ENCODE measurements around the gene DVL1. TPM values are rescaled to one million over a fixed set of nuclear protein-coding genes. Genes with fewer than 3 reads are reported as not detected.

Gene DVL1
- total and polyA plus RNA-seq, 9 of the 15 experiments (the other 6 are each of a cell fraction or from before 2014, with no cell fraction given), result 0.62 to 135 (median 24.3) TPM

- no peak for TF ChIP-seq HMBOX1 (IDR thresholded peaks at IDR 0.05)
- TF ChIP-seq ZNF79 (CRISPR knock-in tag; IDR thresholded peaks at IDR 0.05; ENCODE audit: low read depth), result no peak
- no peak for TF ChIP-seq KDM2B (CRISPR knock-in tag; IDR thresholded peaks at IDR 0.05)
- no peak for TF ChIP-seq FOXA1 (IDR thresholded peaks at IDR 0.05; ENCODE audit: borderline replicate concordance)
- TF ChIP-seq BRD4 (IDR thresholded peaks at IDR 0.05), result no peak
- no peak for TF ChIP-seq ZNF778 (CRISPR knock-in tag; IDR thresholded peaks at IDR 0.05)
- TF ChIP-seq POLR2A (conservative IDR thresholded peaks at IDR 0.05), result peak; percentile 49
- no peak for TF ChIP-seq E2F6 (IDR thresholded peaks at IDR 0.05; ENCODE audit: borderline replicate concordance in 1 of 2, extremely low read depth in 1 of 2, insufficient read depth in 1 of 2, insufficient read length in 1 of 2, low read depth in 1 of 2, low read length in 1 of 2, poor library complexity in 1 of 2, severe bottlenecking in 1 of 2)
- TF ChIP-seq CHD4 (IDR thresholded peaks at IDR 0.05; ENCODE audit: insufficient read depth, insufficient replicate concordance, low read depth, low read length, poor library complexity, severe bottlenecking), result no peak
- no peak for TF ChIP-seq POLR3A (IDR thresholded peaks at IDR 0.05; ENCODE audit: borderline replicate concordance, extremely low read depth, insufficient read depth, insufficient read length)
- TF ChIP-seq SIRT6 (IDR thresholded peaks at IDR 0.05; ENCODE audit: low read depth, low read length), result no peak
- TF ChIP-seq TFAM (CRISPR knock-in tag; conservative IDR thresholded peaks at IDR 0.05), result no peak
- TF ChIP-seq ZNF655 (CRISPR knock-in tag; IDR thresholded peaks at IDR 0.05), result no peak
- TF ChIP-seq ZC3H11A (IDR thresholded peaks at IDR 0.05; ENCODE audit: low read depth, low read length), result no peak
- no peak for TF ChIP-seq MTA2 (IDR thresholded peaks at IDR 0.05; ENCODE audit: low read depth)
- TF ChIP-seq POLR2H (tag; IDR thresholded peaks at IDR 0.05; ENCODE audit: low read depth), result no peak
- TF ChIP-seq CTCF (IDR thresholded peaks at IDR 0.05 in 2 of 3, conservative IDR thresholded peaks at IDR 0.05 in 1 of 3; ENCODE audit: insufficient read depth in 2 of 3, low read depth in 1 of 3, low read length in 3 of 3), result peak; percentile 88 to 93 (median 88)
- TF ChIP-seq THRAP3 (IDR thresholded peaks at IDR 0.05; ENCODE audit: borderline replicate concordance), result no peak
- TF ChIP-seq ZZZ3 (IDR thresholded peaks at IDR 0.05), result no peak
Measured at GRCh38 chr1:1291548-1292441, 57.4 kb downstream of the DVL1 start (continued).
